HepG2 (cell line): ENCODE data around the gene RNF149. TPM values are rescaled to one million over a fixed set of nuclear protein-coding genes. Genes with fewer than 3 reads are reported as not detected.

Experiments used
- BRD4 ChIP-seq: sonication (generic); formaldehyde crosslinking; IDR thresholded peaks from 2 replicates; pipeline ENCODE4 v1.4.0; 2020; ENCODE audit warnings: missing genetic modification reagents
- FOSL1 ChIP-seq: sonication (generic); formaldehyde crosslinking; IDR thresholded peaks from 2 replicates; pipeline ENCODE4 v1.9.0; 2021; ENCODE audit warnings: missing genetic modification reagents, borderline replicate concordance
- HNF4A ChIP-seq: sonication (generic); formaldehyde crosslinking; IDR thresholded peaks from 2 replicates; pipeline ENCODE4 v1.4.0; 2020; ENCODE audit warnings: missing genetic modification reagents
- MED1 ChIP-seq: sonication (generic); formaldehyde crosslinking; IDR thresholded peaks from 2 replicates; pipeline ENCODE4 v1.4.0; 2020; ENCODE audit warnings: missing genetic modification reagents
- RARA ChIP-seq: IDR thresholded peaks from 2 replicates; pipeline ENCODE4 v1.6.1; 2016; ENCODE audit warnings: missing genetic modification reagents, missing compliant biosample characterization
- REXO4 ChIP-seq: sonication (generic); formaldehyde crosslinking; IDR thresholded peaks from 2 replicates; pipeline ENCODE4 v1.8.0; 2022; ENCODE audit warnings: missing genetic modification reagents, mild to moderate bottlenecking, borderline replicate concordance
- SMYD3 ChIP-seq: sonication (generic); formaldehyde crosslinking; IDR thresholded peaks from 2 replicates; pipeline ENCODE4 v1.8.1; 2023; ENCODE audit warnings: mild to moderate bottlenecking, missing genetic modification reagents
- ZBTB38 ChIP-seq: sonication (generic); formaldehyde crosslinking; IDR thresholded peaks from 2 replicates; pipeline ENCODE4 v1.5.1; 2020; ENCODE audit warnings: mild to moderate bottlenecking, missing genetic modification reagents
- ZNF180 ChIP-seq: sonication (generic); formaldehyde crosslinking; IDR thresholded peaks from 2 replicates; pipeline ENCODE4 v1.4.0; 2020; ENCODE audit warnings: low read depth, missing genetic modification reagents, borderline replicate concordance
- ZNF382 ChIP-seq: sonication (generic); formaldehyde crosslinking; IDR thresholded peaks from 2 replicates; pipeline ENCODE4 v1.5.0; 2020; ENCODE audit warnings: missing genetic modification reagents, mild to moderate bottlenecking, borderline replicate concordance
- ZNF773 ChIP-seq: sonication (generic); formaldehyde crosslinking; IDR thresholded peaks from 2 replicates; pipeline ENCODE4 v1.4.0; 2020; ENCODE audit warnings: missing genetic modification reagents, borderline replicate concordance
- polyA plus RNA-seq, 8 experiments: library from polyadenylated mRNA; depleted of rRNA in 3 of 8; stranded (reverse) in 7 of 8; unstranded in 1 of 8; fragments of >200 nt; fragmentation: Illumina TruSeq in 4 of 8; extraction: Trizol in 4 of 8; gene quantifications; 2 replicates each; pipeline versions ENCODE4 v1.2.1 to v1.2.3, GENCODE V29; 2011 to 2016; ENCODE audit warnings: low read depth in 4 of 8, missing spikeins in 1 of 8, mixed read lengths in 1 of 8; ENCODE audit not compliant: insufficient read depth in 1 of 8
- total RNA-seq, 5 experiments: library from RNA; depleted of rRNA; stranded (reverse); fragments of >200 nt; fragmentation: Illumina TruSeq; extraction: Trizol; gene quantifications; 2 replicates each; pipeline ENCODE4 v1.2.3, GENCODE V29; 2016; ENCODE audit warnings: low read depth in 1 of 5
- TF ChIP-seq, protein P1 (sequence below): sonication (generic); formaldehyde crosslinking; IDR thresholded peaks from 2 replicates; pipeline ENCODE4 v1.9.0; 2021; ENCODE audit warnings: missing genetic modification reagents, mild to moderate bottlenecking, borderline replicate concordance
- TF ChIP-seq, protein P2 (sequence below): sonication (generic); formaldehyde crosslinking; IDR thresholded peaks from 2 replicates; pipeline ENCODE4 v1.9.0; 2021; ENCODE audit warnings: mild to moderate bottlenecking, missing genetic modification reagents
- TF ChIP-seq, protein P3 (sequence below): sonication (generic); formaldehyde crosslinking; IDR thresholded peaks from 2 replicates; pipeline ENCODE4 v1.5.1; 2020; ENCODE audit warnings: mild to moderate bottlenecking, moderate library complexity, missing genetic modification reagents
- TF ChIP-seq, protein P4 (sequence below): sonication (generic); formaldehyde crosslinking; IDR thresholded peaks from 2 replicates; pipeline ENCODE4 v1.4.0; 2020; ENCODE audit warnings: mild to moderate bottlenecking, missing genetic modification reagents
- TF ChIP-seq, protein P5 (sequence below): sonication (generic); formaldehyde crosslinking; conservative IDR thresholded peaks from 2 replicates; pipeline ENCODE4 v1.4.0; 2020; ENCODE audit warnings: missing genetic modification reagents

Gene RNF149
- total and polyA plus RNA-seq, 2 of the 13 experiments (the other 11 are each of a cell fraction or from before 2014, with no cell fraction given): 87.6 to 109 TPM

DNA sequence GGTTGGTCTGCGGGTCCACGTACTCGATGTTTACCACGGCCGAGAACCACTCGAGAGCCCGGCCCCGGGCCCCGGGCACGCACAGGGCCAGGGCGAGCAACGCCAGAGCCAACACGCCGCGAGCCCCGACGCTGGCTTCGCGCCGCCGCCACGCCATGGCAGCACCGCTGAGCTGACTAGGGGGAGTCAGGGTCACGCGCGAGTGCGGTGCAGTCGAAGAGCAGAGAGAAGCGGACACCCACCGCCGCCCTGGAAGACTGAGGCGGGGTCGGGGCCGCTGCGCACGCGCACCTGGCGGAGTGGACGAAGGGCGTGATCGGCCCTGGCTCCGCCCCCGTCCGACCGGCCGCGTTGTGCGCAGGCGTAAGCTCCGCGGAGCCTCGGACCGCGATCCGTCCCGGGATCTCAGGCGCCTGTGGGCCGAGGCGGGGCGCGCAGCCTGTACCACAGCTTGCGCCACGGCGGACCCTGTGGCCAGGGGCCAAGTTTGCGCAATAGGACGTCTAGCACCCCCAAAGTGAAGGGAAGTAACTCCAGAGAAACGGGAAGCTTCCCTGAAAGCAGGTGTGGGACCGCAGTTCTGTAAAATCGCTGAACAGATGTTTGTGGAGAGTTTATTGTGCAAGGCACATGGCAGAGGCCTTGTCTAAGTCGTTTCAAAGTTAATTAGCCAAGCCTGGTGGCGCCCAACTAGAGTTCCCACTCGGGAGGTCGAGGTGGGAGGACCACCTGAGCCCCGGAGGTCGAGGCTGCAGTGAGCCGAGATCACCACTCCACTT is at the start of gene RNF149 (continued):
- TF ChIP-seq, protein P1, sequence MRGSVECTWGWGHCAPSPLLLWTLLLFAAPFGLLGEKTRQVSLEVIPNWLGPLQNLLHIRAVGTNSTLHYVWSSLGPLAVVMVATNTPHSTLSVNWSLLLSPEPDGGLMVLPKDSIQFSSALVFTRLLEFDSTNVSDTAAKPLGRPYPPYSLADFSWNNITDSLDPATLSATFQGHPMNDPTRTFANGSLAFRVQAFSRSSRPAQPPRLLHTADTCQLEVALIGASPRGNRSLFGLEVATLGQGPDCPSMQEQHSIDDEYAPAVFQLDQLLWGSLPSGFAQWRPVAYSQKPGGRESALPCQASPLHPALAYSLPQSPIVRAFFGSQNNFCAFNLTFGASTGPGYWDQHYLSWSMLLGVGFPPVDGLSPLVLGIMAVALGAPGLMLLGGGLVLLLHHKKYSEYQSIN (CRISPR knock-in tag): no peak
- TF ChIP-seq, protein P2, sequence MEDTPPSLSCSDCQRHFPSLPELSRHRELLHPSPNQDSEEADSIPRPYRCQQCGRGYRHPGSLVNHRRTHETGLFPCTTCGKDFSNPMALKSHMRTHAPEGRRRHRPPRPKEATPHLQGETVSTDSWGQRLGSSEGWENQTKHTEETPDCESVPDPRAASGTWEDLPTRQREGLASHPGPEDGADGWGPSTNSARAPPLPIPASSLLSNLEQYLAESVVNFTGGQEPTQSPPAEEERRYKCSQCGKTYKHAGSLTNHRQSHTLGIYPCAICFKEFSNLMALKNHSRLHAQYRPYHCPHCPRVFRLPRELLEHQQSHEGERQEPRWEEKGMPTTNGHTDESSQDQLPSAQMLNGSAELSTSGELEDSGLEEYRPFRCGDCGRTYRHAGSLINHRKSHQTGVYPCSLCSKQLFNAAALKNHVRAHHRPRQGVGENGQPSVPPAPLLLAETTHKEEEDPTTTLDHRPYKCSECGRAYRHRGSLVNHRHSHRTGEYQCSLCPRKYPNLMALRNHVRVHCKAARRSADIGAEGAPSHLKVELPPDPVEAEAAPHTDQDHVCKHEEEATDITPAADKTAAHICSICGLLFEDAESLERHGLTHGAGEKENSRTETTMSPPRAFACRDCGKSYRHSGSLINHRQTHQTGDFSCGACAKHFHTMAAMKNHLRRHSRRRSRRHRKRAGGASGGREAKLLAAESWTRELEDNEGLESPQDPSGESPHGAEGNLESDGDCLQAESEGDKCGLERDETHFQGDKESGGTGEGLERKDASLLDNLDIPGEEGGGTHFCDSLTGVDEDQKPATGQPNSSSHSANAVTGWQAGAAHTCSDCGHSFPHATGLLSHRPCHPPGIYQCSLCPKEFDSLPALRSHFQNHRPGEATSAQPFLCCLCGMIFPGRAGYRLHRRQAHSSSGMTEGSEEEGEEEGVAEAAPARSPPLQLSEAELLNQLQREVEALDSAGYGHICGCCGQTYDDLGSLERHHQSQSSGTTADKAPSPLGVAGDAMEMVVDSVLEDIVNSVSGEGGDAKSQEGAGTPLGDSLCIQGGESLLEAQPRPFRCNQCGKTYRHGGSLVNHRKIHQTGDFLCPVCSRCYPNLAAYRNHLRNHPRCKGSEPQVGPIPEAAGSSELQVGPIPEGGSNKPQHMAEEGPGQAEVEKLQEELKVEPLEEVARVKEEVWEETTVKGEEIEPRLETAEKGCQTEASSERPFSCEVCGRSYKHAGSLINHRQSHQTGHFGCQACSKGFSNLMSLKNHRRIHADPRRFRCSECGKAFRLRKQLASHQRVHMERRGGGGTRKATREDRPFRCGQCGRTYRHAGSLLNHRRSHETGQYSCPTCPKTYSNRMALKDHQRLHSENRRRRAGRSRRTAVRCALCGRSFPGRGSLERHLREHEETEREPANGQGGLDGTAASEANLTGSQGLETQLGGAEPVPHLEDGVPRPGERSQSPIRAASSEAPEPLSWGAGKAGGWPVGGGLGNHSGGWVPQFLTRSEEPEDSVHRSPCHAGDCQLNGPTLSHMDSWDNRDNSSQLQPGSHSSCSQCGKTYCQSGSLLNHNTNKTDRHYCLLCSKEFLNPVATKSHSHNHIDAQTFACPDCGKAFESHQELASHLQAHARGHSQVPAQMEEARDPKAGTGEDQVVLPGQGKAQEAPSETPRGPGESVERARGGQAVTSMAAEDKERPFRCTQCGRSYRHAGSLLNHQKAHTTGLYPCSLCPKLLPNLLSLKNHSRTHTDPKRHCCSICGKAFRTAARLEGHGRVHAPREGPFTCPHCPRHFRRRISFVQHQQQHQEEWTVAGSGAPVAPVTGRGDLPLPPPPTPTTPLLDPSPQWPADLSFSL (CRISPR knock-in tag): no peak
- TF ChIP-seq, protein P3, sequence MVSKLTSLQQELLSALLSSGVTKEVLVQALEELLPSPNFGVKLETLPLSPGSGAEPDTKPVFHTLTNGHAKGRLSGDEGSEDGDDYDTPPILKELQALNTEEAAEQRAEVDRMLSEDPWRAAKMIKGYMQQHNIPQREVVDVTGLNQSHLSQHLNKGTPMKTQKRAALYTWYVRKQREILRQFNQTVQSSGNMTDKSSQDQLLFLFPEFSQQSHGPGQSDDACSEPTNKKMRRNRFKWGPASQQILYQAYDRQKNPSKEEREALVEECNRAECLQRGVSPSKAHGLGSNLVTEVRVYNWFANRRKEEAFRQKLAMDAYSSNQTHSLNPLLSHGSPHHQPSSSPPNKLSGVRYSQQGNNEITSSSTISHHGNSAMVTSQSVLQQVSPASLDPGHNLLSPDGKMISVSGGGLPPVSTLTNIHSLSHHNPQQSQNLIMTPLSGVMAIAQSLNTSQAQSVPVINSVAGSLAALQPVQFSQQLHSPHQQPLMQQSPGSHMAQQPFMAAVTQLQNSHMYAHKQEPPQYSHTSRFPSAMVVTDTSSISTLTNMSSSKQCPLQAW (CRISPR knock-in tag): peak; percentile 92
- TF ChIP-seq BRD4 (CRISPR knock-in tag) (peak; percentile 98), RARA (CRISPR knock-in tag) (peak; percentile 59), MED1 (CRISPR knock-in tag) (peak; percentile 93), SMYD3 (peak; percentile 91), ZBTB38 (CRISPR knock-in tag) (peak; percentile 97), ZNF382 (no peak), ZNF180 (CRISPR knock-in tag) (0 out of 2 replicates have a peak, but pooled peaks have one; percentile 70), ZNF773 (peak; percentile 86; the same call in 1 of the 2 replicates), REXO4 (CRISPR knock-in tag) (0 out of 2 replicates have a peak, but pooled peaks have one; percentile 42), FOSL1 (CRISPR knock-in tag) (peak; percentile 43; the same call in 1 of the 2 replicates), HNF4A (CRISPR knock-in tag) (peak; percentile 98)
- TF ChIP-seq, protein P4, sequence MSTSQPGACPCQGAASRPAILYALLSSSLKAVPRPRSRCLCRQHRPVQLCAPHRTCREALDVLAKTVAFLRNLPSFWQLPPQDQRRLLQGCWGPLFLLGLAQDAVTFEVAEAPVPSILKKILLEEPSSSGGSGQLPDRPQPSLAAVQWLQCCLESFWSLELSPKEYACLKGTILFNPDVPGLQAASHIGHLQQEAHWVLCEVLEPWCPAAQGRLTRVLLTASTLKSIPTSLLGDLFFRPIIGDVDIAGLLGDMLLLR (CRISPR knock-in tag): peak; percentile 98
- TF ChIP-seq, protein P5, sequence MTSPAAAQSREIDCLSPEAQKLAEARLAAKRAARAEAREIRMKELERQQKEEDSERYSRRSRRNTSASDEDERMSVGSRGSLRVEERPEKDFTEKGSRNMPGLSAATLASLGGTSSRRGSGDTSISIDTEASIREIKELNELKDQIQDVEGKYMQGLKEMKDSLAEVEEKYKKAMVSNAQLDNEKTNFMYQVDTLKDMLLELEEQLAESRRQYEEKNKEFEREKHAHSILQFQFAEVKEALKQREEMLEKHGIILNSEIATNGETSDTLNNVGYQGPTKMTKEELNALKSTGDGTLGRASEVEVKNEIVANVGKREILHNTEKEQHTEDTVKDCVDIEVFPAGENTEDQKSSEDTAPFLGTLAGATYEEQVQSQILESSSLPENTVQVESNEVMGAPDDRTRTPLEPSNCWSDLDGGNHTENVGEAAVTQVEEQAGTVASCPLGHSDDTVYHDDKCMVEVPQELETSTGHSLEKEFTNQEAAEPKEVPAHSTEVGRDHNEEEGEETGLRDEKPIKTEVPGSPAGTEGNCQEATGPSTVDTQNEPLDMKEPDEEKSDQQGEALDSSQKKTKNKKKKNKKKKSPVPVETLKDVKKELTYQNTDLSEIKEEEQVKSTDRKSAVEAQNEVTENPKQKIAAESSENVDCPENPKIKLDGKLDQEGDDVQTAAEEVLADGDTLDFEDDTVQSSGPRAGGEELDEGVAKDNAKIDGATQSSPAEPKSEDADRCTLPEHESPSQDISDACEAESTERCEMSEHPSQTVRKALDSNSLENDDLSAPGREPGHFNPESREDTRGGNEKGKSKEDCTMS (CRISPR knock-in tag): no peak
